HG03378 (cell line): ENCODE measurements around the gene MMP24.
"Not testable (repeated sequence)": the region's sequence is repeated elsewhere in the genome, so short reads cannot be mapped to it uniquely, and the experiment has no call there.

ENCODE experiments used
- ATAC-seq: cut with Tn5 transposase; IDR thresholded peaks from one replicate; pipeline ENCODE4 v1.9.1; 2021; ENCODE audit warnings: mild to moderate bottlenecking, moderate library complexity; ENCODE audit not compliant: unreplicated experiment

Gene MMP24

DNA sequence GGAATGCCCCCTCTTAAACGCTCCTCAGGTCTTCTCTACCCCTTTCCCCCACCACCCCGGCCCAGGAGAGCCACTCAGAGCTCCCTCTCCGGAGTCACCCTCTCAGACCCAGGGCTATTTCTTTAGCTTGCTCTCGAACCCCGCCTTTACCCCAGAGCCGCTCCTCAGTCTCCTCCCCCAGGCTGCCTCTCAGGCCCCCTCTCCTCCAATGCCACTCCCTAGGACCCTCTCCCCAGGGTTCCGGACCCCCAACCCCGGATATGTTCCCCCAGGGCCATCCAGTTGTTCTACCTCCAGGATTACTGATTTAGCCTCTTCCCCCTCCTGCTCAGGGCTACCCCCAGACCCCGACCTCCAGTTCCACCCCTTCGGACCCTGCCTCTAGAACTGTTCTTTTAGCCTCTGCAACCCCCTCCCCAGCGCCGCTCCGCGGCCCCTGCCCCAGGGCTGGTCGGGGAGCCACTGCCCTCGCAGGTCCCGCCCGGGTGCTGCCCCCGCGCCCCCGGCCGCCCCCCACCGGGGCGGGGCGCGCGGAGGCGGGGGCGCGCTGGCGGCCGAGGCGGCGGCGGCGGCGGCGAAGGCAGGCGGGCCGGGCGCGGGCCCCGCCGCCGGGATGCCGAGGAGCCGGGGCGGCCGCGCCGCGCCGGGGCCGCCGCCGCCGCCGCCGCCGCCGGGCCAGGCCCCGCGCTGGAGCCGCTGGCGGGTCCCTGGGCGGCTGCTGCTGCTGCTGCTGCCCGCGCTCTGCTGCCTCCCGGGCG lies at the start of gene MMP24:
MMP24 (plus strand) TSS at position 565 of the 758 bp plus-strand sequence; CDS start at position 614, 49 bp downstream.
- ATAC-seq, result no peak

DNA sequence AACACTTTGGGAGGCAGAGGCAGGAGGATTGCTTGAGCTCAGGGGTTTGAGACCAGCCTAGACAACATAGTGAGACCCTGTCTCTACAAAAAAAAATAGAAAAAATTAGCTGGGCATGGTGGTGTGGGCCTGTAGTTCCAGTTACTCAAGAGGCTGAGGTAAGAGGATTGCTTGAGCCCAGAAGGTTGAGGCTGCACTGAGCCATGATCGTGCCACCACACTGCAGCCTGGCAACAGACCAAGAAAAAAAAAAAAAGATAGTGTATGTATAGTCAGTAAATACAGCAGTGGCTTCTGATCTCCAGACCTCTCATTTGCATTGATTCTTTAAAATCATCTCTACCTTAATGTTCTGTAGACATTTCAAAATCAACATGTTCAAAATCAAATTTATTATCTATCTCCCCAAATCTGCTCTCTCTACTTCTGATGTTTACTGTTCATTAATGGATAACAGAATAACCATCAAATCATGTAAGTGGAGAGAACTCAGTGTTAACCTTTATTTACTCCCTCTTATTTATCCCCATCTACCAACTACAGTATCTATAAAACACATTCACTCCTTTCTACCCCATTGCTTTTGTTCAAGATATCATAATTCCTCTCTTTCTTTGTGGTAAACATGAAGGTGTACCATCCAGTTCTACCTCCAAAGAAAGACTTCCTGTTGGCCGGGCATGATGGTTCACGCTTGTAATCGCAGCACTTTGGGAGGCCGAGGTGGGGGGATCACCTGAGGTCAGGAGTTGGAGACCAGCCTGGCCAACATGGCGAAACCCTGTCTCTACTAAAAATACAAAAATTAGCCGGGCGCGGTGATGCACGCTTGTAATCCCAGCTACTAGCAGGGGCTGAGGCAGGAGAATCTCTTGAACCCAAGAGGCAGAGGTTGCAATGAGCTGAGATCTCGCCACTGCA lies 46.9 kb upstream of the MMP24 start:
- ATAC-seq, result no peak

DNA sequence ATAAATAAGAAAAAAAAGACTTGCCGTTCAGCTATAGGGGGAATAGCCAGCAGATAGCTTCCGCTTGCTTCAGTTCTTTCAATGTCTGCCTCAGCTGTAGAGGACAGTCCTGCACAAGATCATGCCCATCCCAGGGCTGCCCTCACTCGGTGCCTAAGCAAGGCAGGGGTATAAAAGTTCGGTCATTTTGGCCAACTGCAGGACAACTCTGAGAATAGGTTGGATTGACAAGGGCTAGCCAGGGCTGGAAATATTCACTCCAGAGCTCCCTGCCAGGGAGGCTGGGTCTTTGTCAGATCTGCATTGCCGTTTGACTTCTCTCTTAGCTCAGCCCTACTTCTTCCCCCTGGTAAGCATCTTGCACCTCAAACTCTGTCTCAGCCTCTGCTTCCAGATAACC lies 46.2 kb upstream of the MMP24 start:
- no peak for ATAC-seq

DNA sequence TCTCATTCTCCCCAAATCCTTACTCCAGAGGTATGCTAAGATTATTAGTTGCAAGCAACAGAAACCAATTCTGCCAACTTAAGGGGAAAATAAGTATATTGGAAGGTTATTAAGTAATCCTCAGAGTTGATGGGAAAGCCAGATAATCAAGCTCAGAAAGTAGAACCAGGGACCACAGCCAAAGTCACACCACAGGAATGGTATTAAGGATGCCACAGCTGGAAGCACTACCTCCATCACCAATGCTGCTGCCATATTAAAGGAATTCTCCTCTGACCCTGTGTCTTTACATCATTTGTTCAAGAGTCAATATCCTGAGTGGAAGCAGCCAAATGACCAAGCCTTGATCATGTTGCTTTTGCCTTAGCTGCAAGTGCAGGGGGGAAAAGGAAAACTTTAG lies 44.8 kb upstream of the MMP24 start:
- ATAC-seq, result no peak

DNA sequence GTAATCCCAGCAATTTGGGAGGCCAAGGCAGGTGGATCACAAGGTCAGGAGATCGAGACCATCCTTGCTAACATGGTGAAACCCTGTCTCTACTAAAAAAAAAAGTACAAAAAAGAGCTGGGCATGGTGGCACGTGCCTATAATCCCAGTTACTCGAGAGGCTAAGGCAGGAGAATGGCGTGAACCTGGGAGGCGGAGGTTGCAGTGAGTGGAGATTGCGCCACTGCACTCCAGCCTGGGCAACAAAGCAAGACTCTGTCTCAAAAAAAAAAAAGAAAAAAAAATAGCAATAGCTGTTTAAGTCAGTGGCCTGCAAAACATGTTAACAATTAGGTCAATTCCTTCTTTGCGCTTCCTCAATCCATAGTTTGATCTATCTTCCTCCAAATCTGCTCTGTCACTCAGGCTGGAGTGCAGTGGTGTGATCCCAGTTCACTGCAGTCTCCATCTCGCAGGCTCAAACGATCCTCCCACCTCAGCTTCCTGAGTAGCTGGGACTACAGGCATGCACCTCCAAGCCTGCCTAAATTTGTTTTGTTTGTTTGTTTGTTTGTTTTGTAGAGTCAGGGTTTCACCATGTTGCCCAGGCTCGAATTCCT lies 39.7 kb upstream of the MMP24 start:
- not testable (repeated sequence) for ATAC-seq

DNA sequence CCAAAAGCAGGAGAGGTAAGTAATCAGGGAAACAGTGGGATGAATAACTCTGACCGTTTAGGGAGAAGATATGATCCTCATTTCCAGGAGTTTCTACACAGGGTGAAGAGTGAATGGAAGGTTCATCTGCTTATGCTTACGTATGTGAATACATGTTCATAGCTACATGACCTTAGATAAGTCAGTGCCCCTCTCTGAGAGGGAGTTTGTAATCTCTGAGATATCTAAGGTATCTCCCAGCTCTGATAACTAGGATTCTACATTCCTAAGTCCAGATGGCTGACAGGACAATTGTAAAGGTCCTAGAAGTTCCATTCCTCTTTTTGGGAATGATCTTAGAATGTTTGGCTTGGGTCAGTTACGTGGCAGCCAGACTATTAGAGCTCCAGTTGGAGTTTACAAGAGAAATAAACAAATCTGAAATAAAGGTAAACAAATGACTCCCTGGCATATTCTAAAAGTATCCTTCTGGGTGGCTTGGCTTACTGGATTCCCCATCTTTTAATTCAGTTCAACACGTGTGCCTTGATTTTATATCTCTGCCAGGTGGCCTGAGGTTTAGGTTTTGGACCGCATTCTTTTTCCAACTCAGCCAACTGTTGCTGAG lies 38.8 kb upstream of the MMP24 start:
- no peak for ATAC-seq

DNA sequence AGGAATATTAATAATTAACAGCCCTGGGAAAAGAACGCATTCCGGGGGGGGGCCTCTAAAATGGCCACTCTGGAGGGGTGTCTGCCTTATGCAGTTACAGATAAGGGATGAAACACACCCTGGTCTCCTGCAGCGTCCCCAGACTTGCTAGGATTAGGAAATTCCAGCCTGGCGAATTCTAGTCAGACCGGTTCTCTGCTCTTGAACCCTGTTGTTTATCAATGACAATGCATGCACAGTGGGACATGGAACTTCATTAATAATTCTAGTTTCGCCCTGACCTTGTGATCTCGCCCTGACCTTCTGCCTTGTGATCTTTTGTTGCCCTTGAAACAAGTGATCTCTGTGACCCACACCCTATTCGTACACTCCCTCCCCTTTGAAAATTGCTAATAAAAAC lies 37.3 kb upstream of the MMP24 start:
- ATAC-seq, result not testable (repeated sequence)

DNA sequence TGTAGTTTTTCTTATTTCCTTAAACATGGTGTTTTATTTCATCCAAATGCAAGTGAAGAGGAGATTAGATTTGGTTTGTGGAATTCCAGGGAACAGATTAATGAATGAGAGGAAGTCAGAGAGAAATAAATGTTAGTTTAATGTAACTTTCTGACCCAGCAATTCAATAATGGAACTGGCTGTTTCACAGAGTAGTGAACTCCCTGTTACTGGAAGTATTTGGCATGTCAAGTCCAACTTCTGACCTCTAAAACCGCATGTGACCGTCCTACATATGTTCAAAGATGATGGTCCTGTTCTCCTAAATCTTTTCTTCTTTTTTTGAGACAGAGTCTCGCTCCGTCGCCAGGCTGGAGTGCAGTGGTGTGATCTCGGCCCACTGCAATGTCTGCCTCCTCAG lies 35.9 kb upstream of the MMP24 start:
- ATAC-seq, result no peak

DNA sequence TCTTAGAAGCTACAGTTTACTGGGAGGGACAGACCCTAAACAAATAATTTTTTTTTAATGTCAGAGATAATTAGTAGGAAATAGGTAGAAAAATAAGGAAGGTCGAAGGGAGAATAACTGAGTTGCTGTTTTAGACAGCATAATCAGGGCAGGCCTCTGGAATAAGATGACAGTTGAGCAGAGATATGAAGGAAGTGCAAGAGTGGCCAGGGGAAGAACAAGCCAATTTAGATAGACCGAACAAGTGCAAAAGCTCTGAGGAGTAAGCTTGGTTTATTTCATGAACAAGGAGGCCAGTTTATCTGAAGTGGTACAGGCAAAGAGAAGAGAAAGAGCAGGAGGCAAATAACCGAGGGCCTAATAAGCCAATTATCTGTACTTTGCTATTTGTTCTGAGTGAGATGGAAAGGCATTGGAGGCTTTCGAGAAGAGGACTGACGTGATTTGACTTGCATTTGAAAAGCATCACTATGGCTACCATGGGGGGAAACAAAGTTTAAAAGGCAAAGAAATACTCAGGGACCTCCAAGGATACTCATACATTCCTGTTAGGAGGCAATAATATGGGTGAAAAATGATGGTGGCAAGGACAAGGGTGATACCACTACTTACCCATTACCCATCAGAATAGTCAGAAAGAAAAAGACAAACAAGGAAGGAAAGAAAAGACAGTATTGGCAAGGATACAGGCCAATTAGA lies 34.9 kb upstream of the MMP24 start:
- no peak for ATAC-seq

DNA sequence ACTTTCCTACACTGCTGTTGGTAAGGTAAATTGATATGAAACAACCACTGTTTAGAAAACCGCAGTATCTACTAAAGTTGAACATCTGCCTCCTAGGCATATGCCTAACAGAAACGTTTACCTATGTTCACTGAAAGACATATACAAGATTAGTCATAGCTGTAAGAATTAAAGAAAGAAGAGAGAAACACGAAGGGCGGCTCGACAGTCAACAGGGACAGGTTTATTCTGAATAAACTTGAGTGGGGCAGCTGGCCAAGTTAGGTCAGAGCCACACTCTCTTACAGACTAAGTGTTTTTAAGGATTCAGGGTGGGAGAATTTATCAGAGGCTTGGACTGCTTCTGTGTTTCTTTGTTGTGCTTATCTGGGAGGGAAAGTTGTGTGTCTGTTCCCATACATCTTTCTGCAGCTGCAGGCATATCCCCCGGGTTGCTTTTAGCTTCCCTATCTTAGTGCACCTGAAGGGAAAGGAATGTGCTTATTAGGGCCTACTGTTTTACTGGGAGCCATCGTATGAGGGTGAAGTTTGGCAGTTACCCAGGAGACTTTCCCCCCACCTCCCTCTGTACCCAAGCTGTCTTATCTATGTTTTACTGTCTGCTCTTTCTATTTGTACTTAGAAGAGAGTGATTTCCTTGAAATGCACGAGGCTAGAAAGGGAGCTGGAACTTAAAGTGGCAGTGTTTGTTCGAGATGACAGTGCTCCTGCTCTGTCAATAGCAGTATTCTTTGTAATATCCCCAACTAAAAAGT lies 34.2 kb upstream of the MMP24 start:
- ATAC-seq, result no peak

DNA sequence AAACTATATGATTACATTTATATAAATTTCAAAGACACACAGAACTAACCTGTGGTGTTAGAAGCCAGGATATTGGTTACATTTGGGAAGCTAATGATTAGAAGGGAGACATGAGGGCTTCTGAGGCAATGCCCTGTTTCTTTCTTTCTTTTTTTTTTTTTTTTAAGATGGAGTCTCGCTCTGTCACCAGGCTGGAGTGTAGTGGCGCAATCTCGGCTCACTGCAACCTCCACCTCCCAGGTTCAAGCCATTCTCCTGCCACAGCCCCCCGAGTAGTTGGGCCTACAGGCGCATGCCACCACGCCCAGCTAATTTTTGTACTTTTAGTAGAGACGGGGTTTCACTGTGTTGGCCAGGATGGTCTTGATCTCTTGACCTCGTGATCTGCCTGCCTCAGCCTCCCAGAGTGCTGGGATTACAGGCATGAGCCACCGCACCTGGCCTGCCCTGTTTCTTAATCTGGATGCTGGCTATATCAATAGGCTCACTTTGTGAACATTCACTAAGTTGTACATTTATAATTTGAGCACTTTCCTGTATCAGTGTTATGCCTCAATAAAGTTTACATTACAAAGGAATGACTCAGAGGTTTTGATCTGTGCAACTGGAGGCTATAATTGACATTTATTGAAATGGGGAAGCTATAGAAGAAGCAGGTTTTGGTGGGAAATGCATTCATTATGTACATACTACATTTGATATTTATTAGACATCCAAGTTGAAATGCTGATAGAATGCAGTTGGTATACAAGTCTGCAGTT lies 33.3 kb upstream of the MMP24 start:
- ATAC-seq, result not testable (repeated sequence)

DNA sequence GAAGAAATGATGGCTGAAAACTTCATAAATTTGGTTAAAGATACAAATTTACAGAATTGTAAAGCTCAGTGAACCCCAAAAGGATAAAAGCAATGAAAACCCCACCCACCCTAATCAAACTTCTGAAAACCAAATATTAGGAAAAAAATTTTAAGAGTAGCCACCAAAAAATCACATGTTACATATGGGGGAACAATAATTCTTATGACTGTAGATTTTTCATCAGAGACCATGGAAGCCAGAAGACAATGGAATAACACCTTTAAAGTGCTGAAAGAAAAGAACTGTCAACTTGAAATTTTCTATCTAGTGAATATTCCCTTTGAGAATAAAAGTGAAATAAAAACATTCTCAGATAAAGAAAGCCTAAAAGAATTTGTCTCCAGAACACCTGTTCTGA lies 30.2 kb upstream of the MMP24 start:
- no peak for ATAC-seq

DNA sequence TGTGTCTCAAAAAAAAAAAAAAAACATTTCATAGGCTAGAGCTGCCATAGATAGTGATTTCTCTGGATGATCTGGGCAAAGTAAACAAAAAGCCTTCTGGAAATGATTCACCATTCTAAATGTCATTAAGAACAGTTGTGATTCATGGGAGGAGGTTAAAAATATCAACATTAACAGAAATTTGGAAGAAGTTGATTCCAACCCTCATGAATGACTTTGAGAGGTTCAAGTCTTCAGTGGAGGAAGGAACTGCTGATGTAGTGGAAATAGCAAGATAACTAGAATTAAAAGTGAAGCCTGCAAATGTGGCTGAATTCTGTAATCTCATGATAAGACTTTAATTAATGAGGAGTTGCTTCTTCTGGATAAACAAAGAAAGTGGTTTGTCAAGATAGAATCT lies 26.8 kb upstream of the MMP24 start:
- no peak for ATAC-seq

DNA sequence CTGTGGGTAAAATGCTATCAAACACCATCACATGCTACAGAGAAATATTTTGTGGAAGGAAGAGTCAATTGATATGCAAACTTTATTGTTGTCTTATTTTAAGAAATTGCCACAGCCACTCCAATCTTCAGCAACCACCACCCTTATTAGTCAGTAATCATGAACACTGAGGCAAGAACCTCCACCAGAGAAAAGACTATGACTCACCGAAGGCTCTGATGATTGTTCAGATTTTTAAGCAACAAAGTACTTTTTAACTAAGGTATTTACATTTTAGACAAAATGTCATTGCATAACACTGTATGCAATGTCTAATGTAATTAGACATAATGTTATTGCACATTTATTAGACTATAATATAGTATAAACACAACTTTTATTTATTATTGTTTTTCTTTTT lies 26.2 kb upstream of the MMP24 start:
- no peak for ATAC-seq

DNA sequence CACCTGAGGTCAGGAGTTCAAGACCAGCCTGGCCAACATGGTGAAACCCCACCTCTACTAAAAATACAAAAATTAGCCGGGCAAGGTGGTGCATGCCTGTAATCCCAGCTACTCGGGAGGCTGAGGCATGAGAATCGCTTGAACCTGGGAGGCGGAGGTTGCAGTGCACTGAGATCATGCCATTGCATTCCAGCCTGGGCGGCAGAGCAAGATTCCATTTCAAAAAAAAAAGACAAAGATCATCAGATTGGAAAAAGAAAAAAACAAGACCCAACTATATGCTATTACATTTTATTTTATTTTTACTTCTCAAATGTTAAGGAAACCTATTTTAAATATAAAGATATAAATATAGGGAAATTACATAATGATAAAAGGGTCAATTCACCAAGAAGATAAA lies 25.0 kb upstream of the MMP24 start:
- not testable (repeated sequence) for ATAC-seq

DNA sequence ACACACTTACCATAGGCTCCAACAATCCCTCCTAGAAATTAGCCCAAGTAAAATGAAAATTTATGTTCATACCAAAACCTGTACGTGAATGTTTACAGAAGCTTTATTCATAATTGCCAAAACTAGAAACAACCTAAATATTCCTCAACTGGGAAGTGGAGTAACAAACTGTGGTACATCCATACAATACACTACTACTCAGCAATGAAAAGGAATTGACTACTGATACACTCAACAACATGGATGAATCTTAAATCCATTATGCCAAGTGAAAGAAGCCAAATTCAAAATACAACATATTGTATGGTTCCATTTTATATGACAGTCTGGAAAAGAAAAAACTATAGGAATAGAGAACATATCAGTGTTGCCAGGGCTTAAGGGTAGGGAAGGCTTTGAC lies 19.7 kb upstream of the MMP24 start:
- ATAC-seq, result no peak

DNA sequence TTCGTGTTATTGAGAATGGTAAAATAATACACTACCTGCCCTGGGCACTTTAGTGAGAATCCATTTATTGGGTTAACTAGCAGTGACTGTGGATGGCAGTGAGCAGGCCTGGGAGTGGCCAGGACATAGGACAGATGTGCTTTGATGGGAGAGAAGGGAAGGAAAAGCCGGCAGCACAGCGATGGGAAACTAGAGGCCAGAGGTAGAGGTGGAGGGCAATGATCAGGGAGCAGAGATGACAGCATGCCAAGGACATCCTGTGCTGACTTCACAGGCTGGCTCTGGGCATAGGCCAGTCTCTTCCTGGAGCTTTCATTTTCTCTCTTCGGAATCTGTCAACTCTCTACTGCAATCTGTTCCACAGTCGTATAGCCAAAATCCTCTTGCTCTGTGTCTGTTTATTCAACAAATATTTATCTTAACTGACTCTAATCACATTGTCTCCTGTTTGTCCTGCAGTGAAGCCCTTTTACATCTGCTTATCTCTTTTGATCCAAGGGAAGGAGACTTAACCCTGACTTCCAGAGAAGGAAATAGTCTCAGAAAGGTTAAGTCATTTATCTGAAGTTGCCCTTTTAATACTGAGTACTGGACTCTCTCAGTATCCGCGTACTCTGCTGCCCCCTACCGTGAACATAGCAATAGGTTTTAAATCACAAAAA lies 18.4 kb upstream of the MMP24 start:
- no peak for ATAC-seq

DNA sequence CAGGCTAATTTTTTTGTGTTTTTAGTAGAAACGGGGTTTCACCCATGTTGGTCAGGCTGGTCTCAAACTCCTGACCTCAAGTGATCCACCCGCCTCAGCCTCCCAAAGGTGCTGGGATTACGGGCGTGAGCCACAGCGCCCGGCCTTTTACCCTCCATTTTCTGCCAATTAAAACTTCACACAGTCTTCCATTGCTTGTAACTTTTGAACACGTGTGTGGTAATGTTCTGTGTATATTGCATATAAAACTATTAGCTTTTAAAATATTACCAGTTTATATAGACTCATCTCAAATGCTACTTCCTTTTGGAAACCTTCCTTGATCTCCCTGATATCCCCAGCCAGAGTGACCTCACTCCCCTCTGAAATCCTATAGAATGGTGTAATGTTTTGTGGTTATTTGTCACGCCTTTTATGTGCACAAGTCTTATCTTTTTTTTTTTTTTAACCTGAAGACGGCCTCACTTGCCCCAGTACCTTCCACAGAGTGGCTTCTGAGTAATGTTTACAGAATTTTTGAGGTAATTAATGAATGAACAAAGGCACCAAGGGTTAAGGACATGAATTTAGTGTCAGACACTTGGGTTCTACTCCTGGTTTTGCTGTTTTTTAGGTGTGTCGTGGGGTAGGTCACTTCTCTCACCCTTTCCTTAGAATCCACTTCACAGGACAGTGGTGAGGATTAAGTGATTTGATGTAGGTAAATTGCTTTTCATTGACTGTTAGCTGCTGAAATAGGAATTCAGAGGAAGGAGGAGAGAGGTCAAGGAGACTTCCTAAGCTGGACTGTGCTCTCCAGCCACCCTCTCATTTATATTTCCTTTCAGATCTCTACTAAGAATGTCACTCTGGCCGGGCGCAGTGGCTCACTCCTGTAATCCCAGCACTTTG lies 11.2 kb upstream of the MMP24 start:
- no peak for ATAC-seq
